Stimulated activated CD8-positive, alpha-beta memory T cell treated with anti-CD3 and anti-CD28 coated beads, Interleukin-15, amount 100 ng/mL, for 1 hour (primary cell): ENCODE data around the gene LEMD3.

Experiments
- DNase-seq: peaks from one replicate; pipeline ENCODE4 v3.0.0-alpha.2; 2020; ENCODE audit warnings: low read depth

The LEMD3 gene

GRCh38 chr12:65208964-65209654 is 39.7 kb downstream of the LEMD3 start:
- no peak for DNase-seq

DNA sequence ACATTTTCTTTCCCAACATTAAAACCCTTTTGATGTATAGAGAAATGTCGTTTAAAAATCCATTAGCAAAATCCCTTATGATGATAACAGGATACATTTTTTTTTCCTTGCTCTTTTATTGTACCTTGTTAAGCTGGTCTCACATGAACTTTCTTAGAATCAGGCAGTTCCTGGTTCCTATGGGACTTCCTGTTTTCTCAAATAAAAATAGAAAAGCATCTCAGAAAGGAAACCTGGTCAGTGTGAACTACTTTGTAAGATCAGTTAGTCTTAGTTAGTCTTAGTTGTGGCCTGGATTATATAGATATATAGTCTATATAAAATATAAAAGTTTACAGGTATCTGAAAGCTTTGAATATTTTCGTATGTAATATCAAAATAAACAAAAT is 40.3 kb downstream of the LEMD3 start:
- DNase-seq: no peak

GRCh38 chr12:65217086-65217485 is 47.7 kb downstream of the LEMD3 start:
- no peak for DNase-seq

DNA sequence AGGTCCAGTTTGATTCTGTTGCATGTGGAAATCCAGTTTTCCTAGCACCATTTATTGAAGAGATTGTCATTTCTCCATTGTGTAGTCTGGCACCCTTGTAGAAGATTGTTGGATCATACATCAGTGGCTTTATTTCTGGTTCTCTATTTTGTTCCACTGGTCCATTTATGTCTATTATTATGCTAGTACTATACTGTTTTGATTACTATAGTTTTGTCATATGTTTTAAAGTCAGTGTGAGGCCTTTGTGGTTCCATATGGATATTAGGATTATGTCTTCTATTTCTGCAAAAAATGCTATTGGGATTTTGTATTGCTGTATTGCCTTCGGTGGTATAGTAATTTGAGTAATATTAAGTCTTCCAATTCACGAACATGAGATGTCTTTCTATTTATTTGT is 51.4 kb downstream of the LEMD3 start:
- no peak for DNase-seq

DNA sequence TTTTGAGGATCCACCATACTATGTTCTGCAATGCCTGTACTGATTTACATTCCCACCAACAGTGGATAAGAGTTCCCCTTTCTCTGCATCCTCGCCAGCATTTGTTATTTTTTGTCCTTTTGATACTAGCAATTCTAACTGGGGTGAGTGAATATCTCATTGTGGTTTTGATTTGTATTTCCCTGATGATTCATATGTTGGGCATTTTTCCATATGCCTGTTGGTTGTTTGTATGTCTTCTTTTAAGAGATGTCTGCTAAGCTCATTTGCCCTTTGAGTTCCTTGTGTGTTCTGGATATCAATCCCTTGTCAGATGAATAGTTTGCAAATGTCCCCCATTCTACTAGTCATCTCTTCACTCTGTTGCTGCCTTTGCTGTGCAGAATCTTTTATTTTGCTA is 60.1 kb downstream of the LEMD3 start:
- no peak for DNase-seq

- no peak for DNase-seq
Measured at GRCh38 chr12:65232476-65233077, 63.2 kb downstream of the LEMD3 start.

DNA sequence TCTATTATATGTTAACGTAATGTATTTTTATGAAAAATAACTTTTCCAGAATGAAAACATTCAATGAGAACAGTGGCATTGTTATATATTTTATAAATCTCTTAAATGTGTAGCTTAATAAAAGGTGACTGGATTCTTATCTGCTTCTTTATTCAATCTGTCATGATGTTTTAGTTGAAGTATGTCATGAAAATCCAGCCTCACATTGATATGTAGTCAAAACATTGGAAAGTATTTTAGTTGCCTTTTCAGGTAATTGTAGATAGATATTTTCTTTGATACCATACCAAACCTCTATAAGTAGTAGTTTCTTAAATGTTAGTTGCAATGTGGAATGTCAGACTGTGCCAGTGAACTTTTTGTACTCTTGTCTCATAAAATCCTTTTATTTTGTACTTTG is 67.8 kb downstream of the LEMD3 start:
- DNase-seq: no peak

DNA sequence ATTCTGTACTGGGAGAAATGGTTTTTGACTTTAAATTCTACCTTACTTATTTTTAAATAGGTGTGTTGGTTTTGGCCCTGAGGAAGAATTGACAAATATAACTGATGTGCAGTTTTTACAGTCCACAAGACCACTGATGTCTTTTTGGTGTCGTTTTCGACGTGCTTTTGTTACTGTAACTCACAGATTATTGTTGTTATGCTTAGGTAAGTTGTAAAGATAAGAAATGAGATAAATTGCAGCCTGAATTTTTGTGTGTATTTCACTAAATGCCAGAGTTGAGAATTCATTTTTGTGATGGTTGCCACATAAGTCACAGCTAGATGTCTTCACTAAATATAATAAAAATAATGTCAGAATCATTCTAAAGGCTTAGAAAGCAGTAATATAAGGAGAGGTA is 69.2 kb downstream of the LEMD3 start:
- no peak for DNase-seq

DNA sequence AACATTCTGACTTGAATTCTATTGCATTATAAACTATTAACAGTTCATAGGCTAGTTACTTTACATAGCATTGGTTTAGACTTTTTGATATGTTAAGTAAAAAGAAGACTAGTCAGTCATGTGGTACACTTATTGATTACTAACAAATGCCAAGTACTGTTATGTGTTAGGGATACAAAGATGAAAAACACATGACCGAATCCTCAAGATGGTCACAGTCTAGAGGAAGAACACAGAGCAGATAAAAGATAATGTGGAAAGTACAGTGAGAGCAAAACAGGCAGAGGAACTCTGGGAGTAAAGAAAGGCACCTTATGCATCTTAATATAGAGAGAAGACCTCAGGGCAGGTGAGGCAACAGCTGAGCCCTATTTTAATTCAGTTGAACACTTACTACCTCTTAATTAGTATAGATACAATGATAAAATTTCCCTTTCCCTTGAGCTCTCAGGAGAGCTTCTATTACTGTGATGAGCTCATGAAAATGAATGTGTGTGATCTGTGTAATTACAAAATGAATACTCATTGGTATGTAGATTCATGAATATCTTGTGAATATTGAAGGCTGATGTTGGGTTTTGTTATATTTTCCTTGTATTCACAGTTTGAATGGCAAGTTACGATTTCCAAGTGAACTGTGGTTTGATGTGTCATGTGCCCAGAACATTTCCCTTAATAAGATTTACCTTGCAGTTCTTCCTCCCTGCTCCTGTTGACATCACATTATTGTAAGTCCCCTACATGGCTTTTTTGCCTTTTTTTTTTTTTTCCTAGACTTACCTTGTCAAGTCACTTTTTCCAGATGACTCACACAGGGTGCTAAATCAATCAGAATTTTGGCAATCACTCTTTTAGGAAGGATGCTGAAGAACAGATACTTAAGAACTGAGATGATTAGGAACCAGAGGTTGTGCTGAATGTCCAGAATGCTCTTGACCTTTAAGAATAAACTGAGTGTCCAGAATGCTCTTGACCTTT is 79.6 kb downstream of the LEMD3 start:
- DNase-seq: no peak

DNA sequence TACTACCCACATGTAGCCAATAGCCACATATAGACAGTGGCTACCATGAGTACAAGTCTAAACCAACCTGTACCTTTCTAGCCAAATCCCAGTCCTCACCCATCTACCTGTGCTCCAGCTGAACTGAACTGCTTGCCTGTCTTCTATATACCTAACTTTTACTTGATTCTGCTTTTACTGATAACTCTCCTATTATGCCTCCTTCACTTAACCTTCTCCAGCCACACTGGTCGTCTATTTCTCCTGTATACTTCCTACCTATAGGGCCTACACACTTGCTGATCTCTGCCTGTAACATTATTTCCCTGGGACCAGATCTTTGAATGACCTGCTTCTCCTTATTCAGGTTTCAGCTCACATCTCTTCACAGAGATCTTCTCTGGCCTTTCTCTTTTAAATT is 83.1 kb downstream of the LEMD3 start:
- no peak for DNase-seq

- DNase-seq: no peak
Measured at GRCh38 chr12:65257986-65258385, 88.6 kb downstream of the LEMD3 start.

GRCh38 chr12:65259501-65259900 is 90.1 kb downstream of the LEMD3 start:
- no peak for DNase-seq

DNA sequence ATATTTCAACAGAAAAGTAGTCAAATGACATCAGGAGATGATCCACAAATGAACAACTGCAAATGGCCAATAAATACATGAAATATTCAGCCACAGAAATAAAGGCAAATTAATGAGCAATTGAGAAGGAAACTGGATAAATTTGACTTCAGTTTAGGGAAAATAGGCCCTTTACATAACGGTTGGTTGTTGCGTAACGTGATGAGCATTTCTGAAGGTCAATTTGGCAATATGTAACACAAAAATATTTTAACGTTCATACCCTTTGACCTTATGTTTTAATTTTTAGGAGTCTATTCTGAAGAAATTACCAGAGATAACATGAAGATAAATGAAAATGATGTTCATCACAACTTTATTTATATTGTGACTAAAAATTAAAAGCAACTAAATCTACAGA is 94.4 kb downstream of the LEMD3 start:
- no peak for DNase-seq

- DNase-seq: no peak
Measured at GRCh38 chr12:65266408-65266807, 97.0 kb downstream of the LEMD3 start.

DNA sequence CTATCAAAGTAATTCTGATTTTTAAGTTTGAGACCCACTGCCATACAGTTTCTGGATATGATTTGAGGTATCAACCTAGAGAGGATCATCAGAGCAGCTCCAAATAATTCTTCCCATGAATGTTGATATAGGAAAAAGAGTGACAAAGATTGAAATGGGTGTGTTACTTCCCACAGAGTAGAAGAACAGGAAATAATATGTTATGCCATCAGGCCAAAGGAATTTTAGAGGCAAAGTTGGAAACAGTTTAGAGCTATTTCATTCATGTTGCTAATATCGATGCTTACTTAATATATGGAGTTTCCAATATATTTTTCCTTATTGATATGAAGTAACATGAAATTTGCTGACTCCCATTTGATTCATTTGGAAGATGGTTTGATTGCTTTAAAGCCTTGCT is 100.2 kb downstream of the LEMD3 start:
- DNase-seq: no peak

GRCh38 chr12:65274602-65275272 is 105.4 kb downstream of the LEMD3 start:
- no peak for DNase-seq

GRCh38 chr12:65275627-65276026 is 106.2 kb downstream of the LEMD3 start:
- no peak for DNase-seq

DNA sequence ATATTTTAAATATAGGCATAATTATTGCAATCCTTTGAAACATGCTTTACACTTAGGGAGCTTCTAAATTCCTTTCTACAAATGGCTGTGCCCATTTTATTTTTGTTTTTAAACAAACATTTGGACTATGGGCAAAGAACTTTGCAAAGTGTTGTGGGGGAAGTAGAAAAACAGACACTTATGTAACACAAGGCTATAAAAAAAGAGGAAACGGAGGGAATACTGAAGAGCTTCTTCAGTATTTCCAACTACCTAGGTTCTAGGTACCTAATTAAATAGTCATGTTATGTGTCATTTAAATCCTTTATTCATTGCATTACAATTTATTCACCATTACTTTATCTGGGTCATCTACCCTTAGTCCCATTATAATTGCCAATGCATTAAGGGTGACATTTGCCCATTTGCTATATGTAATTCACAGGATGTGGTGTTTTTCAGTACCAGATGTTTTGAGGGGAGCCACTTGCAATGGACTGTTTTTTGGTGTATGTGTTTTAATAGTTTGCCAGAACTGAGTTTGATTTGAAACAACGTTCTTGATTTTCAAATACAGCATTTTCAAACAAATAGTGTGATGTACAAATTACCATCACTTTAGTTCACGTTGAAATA is 107.6 kb downstream of the LEMD3 start:
- DNase-seq: no peak

DNA sequence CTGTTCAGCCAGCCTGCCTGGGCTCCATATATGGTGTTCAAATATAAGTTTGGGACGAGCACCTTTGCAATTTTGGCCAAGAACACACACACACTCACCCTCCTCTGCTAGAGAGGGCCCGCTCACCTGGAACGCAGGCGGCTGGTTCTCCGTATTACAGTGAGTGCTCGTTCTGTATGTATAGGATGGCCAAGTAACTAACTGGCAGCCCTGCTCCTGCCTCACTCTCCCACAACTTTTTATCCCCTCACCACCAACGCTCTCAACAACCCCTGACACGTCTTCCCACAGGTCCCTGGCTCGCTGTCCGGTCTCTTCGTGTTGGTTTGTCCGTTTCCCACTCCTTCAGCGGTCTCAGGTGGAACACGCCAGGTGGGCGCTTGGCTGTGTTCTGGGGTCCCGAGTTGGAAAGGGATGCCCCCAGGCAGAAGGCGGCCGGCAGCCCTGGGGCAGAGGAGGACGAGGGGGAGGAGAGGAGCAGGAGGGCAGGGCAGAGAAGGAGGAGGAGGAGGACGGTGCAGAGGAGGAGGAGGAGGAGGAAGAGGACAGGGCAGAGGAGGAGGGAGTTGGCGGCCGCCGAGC is 108.7 kb downstream of the LEMD3 start:
- no peak for DNase-seq

GRCh38 chr12:65278576-65279368 is 109.4 kb downstream of the LEMD3 start, which contains the start of gene MSRB3:
TSS of gene MSRB3 (plus strand) at chr12:65278683. CDS start at chr12:65308580, 29,897 bp downstream.
- DNase-seq: no peak
